Type B pancreatic cell (in vitro differentiated cells): ENCODE data around the gene PCNX3. TPM values are rescaled to one million over a fixed set of nuclear protein-coding genes. Genes with fewer than 3 reads are reported as not detected.

Source experiments
- DNase-seq: peaks from one replicate; pipeline ENCODE4 v3.0.0; 2021; ENCODE audit warnings: mixed read lengths; ENCODE audit not compliant: unreplicated experiment; ENCODE audit errors: extremely low spot score
- H3K27ac Mint-ChIP-seq: 2 replicates; pipeline ENCODE4 v1.8.0; 2021; ENCODE audit warnings: mild to moderate bottlenecking, mixed read lengths
- H3K27me3 Mint-ChIP-seq: 2 replicates; pipeline ENCODE4 v1.8.0; 2021; ENCODE audit warnings: mixed read lengths
- H3K36me3 Mint-ChIP-seq: 2 replicates; pipeline ENCODE4 v1.8.0; 2021; ENCODE audit warnings: mixed read lengths
- H3K4me1 Mint-ChIP-seq: one replicate; pipeline ENCODE4 v1.8.0; 2021; ENCODE audit warnings: mixed read lengths; ENCODE audit not compliant: unreplicated experiment
- H3K4me3 Mint-ChIP-seq: 2 replicates; pipeline ENCODE4 v1.8.0; 2021; ENCODE audit warnings: mild to moderate bottlenecking, mixed read lengths
- H3K9me3 Mint-ChIP-seq: 2 replicates; pipeline ENCODE4 v1.8.0; 2021; ENCODE audit warnings: mixed read lengths
- CTCF ChIP-seq: fragments of 200-600 bp; sonication (generic); conservative IDR thresholded peaks from 2 replicates; pipeline ENCODE4 v1.5.0; 2021; ENCODE audit warnings: antibody characterized with exemption, mild to moderate bottlenecking
- total RNA-seq: library from RNA; stranded (reverse); gene quantifications from 2 replicates; pipeline ENCODE4 v1.2.1, GENCODE V29; 2021; ENCODE audit warnings: low replicate concordance

The PCNX3 gene
- total RNA-seq, 1 donor from 2014 or later = 44.9 TPM

GRCh38 chr11:65621460-65621859 is 5.9 kb downstream of the PCNX3 start:
- Mint-ChIP-seq H3K4me3 (no peak overlapping the region), H3K36me3 (no peaks in the 10 kb centered on the region), H3K27me3 (no peaks in the 10 kb centered on the region), H3K27ac (no peak overlapping the region), H3K4me1 (peaks cover 5% of the 10 kb centered on the region), H3K9me3 (no peaks in the 10 kb centered on the region)
- TF ChIP-seq CTCF = no peak
- DNase-seq = no peak

GRCh38 chr11:65622011-65622410 is 6.4 kb downstream of the PCNX3 start:
- DNase-seq = no peak
- Mint-ChIP-seq H3K9me3 (no peaks in the 10 kb centered on the region), H3K27ac (no peak overlapping the region), H3K4me3 (no peak overlapping the region), H3K27me3 (no peaks in the 10 kb centered on the region), H3K4me1 (no peaks in the 10 kb centered on the region), H3K36me3 (no peaks in the 10 kb centered on the region)
- TF ChIP-seq CTCF = no peak

GRCh38 chr11:65623177-65623576 is 7.6 kb downstream of the PCNX3 start:
- Mint-ChIP-seq H3K4me1 (no peaks in the 10 kb centered on the region), H3K4me3 (no peak overlapping the region), H3K9me3 (no peaks in the 10 kb centered on the region), H3K36me3 (no peaks in the 10 kb centered on the region), H3K27ac (no peak overlapping the region), H3K27me3 (no peaks in the 10 kb centered on the region)
- no peak for DNase-seq
- no peak for TF ChIP-seq CTCF

GRCh38 chr11:65623852-65624616 is 8.5 kb downstream of the PCNX3 start:
- no peaks in the 10 kb centered on the region for H3K9me3 Mint-ChIP-seq
- no peaks in the 10 kb centered on the region for H3K4me1 Mint-ChIP-seq
- no peaks in the 10 kb centered on the region for H3K27me3 Mint-ChIP-seq
- H3K36me3 Mint-ChIP-seq = no peaks in the 10 kb centered on the region
- TF ChIP-seq CTCF = no peak
- no peak overlapping the region for H3K27ac Mint-ChIP-seq
- H3K4me3 Mint-ChIP-seq = no peak overlapping the region
- DNase-seq = no peak

- no peak for TF ChIP-seq CTCF
- no peaks in the 10 kb centered on the region for H3K4me1 Mint-ChIP-seq
- H3K27ac Mint-ChIP-seq = no peak overlapping the region
- DNase-seq = no peak
- H3K36me3 Mint-ChIP-seq = no peaks in the 10 kb centered on the region
- no peaks in the 10 kb centered on the region for H3K9me3 Mint-ChIP-seq
- no peaks in the 10 kb centered on the region for H3K27me3 Mint-ChIP-seq
- H3K4me3 Mint-ChIP-seq = no peak overlapping the region
Measured at GRCh38 chr11:65624931-65625627, 9.5 kb downstream of the PCNX3 start.
